ENCODE measurements around the gene MCOLN1.

GRCh38 chr19:7500811-7501450 is 21.5 kb upstream of the MCOLN1 start:
- no peak for TF ChIP-seq CTCF (IDR thresholded peaks at IDR 0.05)
- no peak for TF ChIP-seq POLR2A (IDR thresholded peaks at IDR 0.05)
